OCI-LY3 (cell line): ENCODE measurements around the gene KRTAP10-11.

Source experiments
- H2AFZ ChIP-seq: fragments of 200-600, 300-600 bp; shearing (Covaris generic); 2 replicates; pipeline ENCODE4 v1.6.0; 2014; ENCODE audit warnings: antibody characterized with exemption, low read depth, low read length
- H3K27ac ChIP-seq: fragments of 200-600, 300-600 bp; sonication (generic); 2 replicates; pipeline ENCODE4 v1.5.1; 2014; ENCODE audit warnings: mild to moderate bottlenecking, low read length, moderate library complexity, mixed read lengths
- H3K27me3 ChIP-seq: fragments of 200-600, 300-600 bp; sonication (generic); 2 replicates; pipeline ENCODE4 v1.6.1; 2014; ENCODE audit warnings: low read depth, low read length, mixed read lengths
- H3K36me3 ChIP-seq: fragments of 200-600, 300-600 bp; sonication (generic); replicated peaks from 2 replicates; pipeline ENCODE3; 2014; ENCODE audit warnings: low read depth, low read length, mixed read lengths
- H3K4me1 ChIP-seq: fragments of 300-600, 200-600 bp; sonication (generic); 2 replicates; pipeline ENCODE4 v1.6.1; 2014; ENCODE audit warnings: low read length, mixed read lengths
- H3K4me2 ChIP-seq: fragments of 200-600, 300-600 bp; sonication (generic); 2 replicates; pipeline ENCODE4 v1.6.1; 2014; ENCODE audit warnings: low read length, mixed read lengths
- H3K4me3 ChIP-seq: fragments of 300-600, 200-600 bp; sonication (generic); 2 replicates; pipeline ENCODE4 v1.5.1; 2014; ENCODE audit warnings: antibody characterized with exemption, mild to moderate bottlenecking, low read length, moderate library complexity
- H3K79me2 ChIP-seq: fragments of 300-600, 200-600 bp; shearing (Covaris generic); 2 replicates; pipeline ENCODE4 v1.6.1; 2014; ENCODE audit warnings: mild to moderate bottlenecking, low read length, mixed read lengths
- H3K9ac ChIP-seq: fragments of 300-600, 200-600 bp; shearing (Covaris generic); 2 replicates; pipeline ENCODE4 v1.6.0; 2014; ENCODE audit warnings: mild to moderate bottlenecking, low read length, moderate library complexity
- H3K9me3 ChIP-seq: fragments of 200-600, 300-600 bp; shearing (Covaris generic); 2 replicates; pipeline ENCODE4 v1.6.1; 2014; ENCODE audit warnings: low read length, mixed read lengths; ENCODE audit not compliant: insufficient read depth
- H4K20me1 ChIP-seq: fragments of 200-600, 300-600 bp; sonication (generic); 2 replicates; pipeline ENCODE4 v1.6.1; 2016; ENCODE audit warnings: low read length, mixed read lengths; ENCODE audit not compliant: insufficient read depth
- EZH2phosphoT487 ChIP-seq: fragments of 200-600 bp; shearing (Covaris generic); IDR thresholded peaks from 2 replicates; pipeline ENCODE4 v1.6.1; 2018; ENCODE audit warnings: antibody characterized with exemption, mixed run types, low read depth
- TF ChIP-seq, protein P1 (sequence below): fragments of 200-600, 300-600 bp; sonication (generic); IDR thresholded peaks from 2 replicates; pipeline ENCODE4 v1.5.1; 2014; ENCODE audit warnings: antibody characterized with exemption, low read length, low read depth

The KRTAP10-11 gene

GRCh38 chr21:44691686-44692085, 45.5 kb downstream of the KRTAP10-11 start:
- Histone ChIP-seq H4K20me1 (no peaks in the 10 kb centered on the region), H3K4me1 (no peaks in the 10 kb centered on the region), H3K4me2 (no peak overlapping the region), H2AFZ (no peak overlapping the region), H3K4me3 (no peak overlapping the region), H3K36me3 (no peaks in the 10 kb centered on the region), H3K9me3 (no peaks in the 10 kb centered on the region), H3K79me2 (no peaks in the 10 kb centered on the region), H3K9ac (no peak overlapping the region), H3K27me3 (no peaks in the 10 kb centered on the region), H3K27ac (no peak overlapping the region)
- TF ChIP-seq, protein P1, sequence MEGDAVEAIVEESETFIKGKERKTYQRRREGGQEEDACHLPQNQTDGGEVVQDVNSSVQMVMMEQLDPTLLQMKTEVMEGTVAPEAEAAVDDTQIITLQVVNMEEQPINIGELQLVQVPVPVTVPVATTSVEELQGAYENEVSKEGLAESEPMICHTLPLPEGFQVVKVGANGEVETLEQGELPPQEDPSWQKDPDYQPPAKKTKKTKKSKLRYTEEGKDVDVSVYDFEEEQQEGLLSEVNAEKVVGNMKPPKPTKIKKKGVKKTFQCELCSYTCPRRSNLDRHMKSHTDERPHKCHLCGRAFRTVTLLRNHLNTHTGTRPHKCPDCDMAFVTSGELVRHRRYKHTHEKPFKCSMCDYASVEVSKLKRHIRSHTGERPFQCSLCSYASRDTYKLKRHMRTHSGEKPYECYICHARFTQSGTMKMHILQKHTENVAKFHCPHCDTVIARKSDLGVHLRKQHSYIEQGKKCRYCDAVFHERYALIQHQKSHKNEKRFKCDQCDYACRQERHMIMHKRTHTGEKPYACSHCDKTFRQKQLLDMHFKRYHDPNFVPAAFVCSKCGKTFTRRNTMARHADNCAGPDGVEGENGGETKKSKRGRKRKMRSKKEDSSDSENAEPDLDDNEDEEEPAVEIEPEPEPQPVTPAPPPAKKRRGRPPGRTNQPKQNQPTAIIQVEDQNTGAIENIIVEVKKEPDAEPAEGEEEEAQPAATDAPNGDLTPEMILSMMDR = no peak
- TF ChIP-seq EZH2phosphoT487 = no peak

- H3K9me3 ChIP-seq = no peaks in the 10 kb centered on the region
Observed at GRCh38 chr21:44692798-44693512, 46.7 kb downstream of the KRTAP10-11 start.

GRCh38 chr21:44694776-44695175, 48.6 kb downstream of the KRTAP10-11 start:
- H3K27ac ChIP-seq = no peak overlapping the region
- no peaks in the 10 kb centered on the region for H3K27me3 ChIP-seq
- no peaks in the 10 kb centered on the region for H4K20me1 ChIP-seq
- no peaks in the 10 kb centered on the region for H3K9me3 ChIP-seq
- no peak overlapping the region for H3K4me3 ChIP-seq
- no peak overlapping the region for H3K4me2 ChIP-seq
- no peak overlapping the region for H3K9ac ChIP-seq
- H3K79me2 ChIP-seq = no peaks in the 10 kb centered on the region
- no peaks in the 10 kb centered on the region for H3K36me3 ChIP-seq
- no peaks in the 10 kb centered on the region for H3K4me1 ChIP-seq
- no peak overlapping the region for H2AFZ ChIP-seq
- TF ChIP-seq, protein P1 = no peak
- no peak for TF ChIP-seq EZH2phosphoT487

More at GRCh38 chr21:44692798-44693512, 46.7 kb downstream of the KRTAP10-11 start:
- Histone ChIP-seq H3K79me2 (no peaks in the 10 kb centered on the region), H3K9ac (no peak overlapping the region), H3K4me3 (no peak overlapping the region), H3K36me3 (no peaks in the 10 kb centered on the region), H3K27me3 (no peaks in the 10 kb centered on the region), H2AFZ (no peak overlapping the region), H3K27ac (no peak overlapping the region), H4K20me1 (no peaks in the 10 kb centered on the region), H3K4me1 (no peaks in the 10 kb centered on the region), H3K4me2 (no peak overlapping the region)
- TF ChIP-seq EZH2phosphoT487 = no peak
- TF ChIP-seq, protein P1 = no peak

DNA sequence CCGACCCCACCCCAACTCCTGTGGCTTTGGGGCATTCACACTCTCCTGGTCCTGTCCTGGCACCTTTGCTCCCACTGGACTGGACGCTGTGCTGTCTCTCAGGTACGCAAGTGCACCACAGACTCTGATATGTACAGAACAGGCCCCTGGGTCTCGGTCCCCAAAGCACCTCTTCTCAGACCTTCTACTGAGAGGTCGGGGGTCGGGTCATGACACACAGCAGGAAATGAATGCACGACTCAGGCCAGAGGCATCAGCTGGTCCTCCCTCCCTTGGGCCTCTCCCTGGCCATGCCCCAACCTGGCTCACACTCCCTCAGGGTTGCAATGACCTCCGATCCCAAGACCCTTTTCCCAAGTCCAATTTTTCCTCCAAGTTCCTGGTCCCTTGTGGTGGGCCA, 49.0 kb downstream of the KRTAP10-11 start:
- TF ChIP-seq, protein P1 = no peak
- TF ChIP-seq EZH2phosphoT487 = no peak
- H3K27ac ChIP-seq = no peak overlapping the region
- H3K4me3 ChIP-seq = no peak overlapping the region
- H3K27me3 ChIP-seq = no peaks in the 10 kb centered on the region
- no peaks in the 10 kb centered on the region for H3K9me3 ChIP-seq
- no peaks in the 10 kb centered on the region for H4K20me1 ChIP-seq
- no peak overlapping the region for H3K9ac ChIP-seq
- H3K4me2 ChIP-seq = no peak overlapping the region
- no peaks in the 10 kb centered on the region for H3K36me3 ChIP-seq
- no peaks in the 10 kb centered on the region for H3K79me2 ChIP-seq
- H3K4me1 ChIP-seq = no peaks in the 10 kb centered on the region
- H2AFZ ChIP-seq = no peak overlapping the region
